Esophagus muscularis mucosa (tissue), 3 donors: ENCODE measurements around the gene CCK.

Experiments used
- POLR2A ChIP-seq: fragments of 450-650 bp; IDR thresholded peaks from one replicate; pipeline ENCODE4 v1.6.1; 2017; ENCODE audit warnings: antibody characterized with exemption, moderate library complexity, mild to moderate bottlenecking, low read depth
- POLR2AphosphoS5 ChIP-seq, 2 donors: sonication (generic); formaldehyde crosslinking; IDR thresholded peaks; one replicate each; pipeline ENCODE4 v1.6.1; 2017; ENCODE audit warnings: antibody characterized with exemption in 2 of 2
- TF ChIP-seq, protein P1 (sequence below), 3 experiments: fragments of 200-600 bp in 2 of 3; fragments of 450-650 bp in 1 of 3; sonication (generic) in 2 of 3; IDR thresholded peaks; one replicate each; pipeline ENCODE4 v1.5.1; 2017 to 2019; ENCODE audit warnings: antibody characterized with exemption in 3 of 3, mild to moderate bottlenecking in 2 of 3, moderate library complexity in 1 of 3

DNA sequence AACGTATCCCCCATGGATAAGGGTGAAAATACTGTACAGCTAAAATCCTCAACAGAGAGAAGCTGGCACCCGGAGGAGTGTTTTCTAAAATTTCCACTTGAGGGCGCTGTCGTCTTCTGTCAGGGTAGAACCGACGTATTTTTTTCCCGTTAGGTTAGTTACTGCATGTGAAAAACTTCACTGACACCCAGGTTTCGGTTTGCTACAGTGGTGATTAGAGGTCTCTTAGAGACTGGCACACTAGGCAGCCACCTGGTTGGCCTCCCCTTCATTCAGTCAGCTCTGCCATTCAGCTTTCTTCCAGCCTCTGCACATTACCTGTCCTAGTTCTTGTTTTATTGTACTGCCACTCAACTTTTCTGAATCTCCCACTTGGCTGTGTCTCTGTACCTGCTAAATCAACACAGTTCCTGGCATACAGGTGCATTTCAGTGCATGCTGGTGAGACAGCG, 18.4 kb downstream of the CCK start:
- no peak for TF ChIP-seq POLR2A
- TF ChIP-seq, protein P1, sequence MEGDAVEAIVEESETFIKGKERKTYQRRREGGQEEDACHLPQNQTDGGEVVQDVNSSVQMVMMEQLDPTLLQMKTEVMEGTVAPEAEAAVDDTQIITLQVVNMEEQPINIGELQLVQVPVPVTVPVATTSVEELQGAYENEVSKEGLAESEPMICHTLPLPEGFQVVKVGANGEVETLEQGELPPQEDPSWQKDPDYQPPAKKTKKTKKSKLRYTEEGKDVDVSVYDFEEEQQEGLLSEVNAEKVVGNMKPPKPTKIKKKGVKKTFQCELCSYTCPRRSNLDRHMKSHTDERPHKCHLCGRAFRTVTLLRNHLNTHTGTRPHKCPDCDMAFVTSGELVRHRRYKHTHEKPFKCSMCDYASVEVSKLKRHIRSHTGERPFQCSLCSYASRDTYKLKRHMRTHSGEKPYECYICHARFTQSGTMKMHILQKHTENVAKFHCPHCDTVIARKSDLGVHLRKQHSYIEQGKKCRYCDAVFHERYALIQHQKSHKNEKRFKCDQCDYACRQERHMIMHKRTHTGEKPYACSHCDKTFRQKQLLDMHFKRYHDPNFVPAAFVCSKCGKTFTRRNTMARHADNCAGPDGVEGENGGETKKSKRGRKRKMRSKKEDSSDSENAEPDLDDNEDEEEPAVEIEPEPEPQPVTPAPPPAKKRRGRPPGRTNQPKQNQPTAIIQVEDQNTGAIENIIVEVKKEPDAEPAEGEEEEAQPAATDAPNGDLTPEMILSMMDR (IDR thresholded peaks at IDR 0.05) = peak; percentile 68 to 80 (median 77)
- no peak for TF ChIP-seq POLR2AphosphoS5 (IDR thresholded peaks at IDR 0.05)
